ENCODE data around the gene THRA.
A peak's percentile ranks its signal among the peaks of the same experiment; 100 is the strongest.

The THRA gene

GRCh38 chr17:40062329-40063186 lies at the start of gene THRA:
Gene THRA, plus strand, starts transcription at chr17:40062965. Its CDS starts 11,524 bp downstream, at chr17:40074489.
- peak; percentile 78 for TF ChIP-seq CTCF (conservative IDR thresholded peaks at IDR 0.05)
- peak within 1 kb of the TSS; percentile 95 for H3K27ac ChIP-seq

GRCh38 chr17:40014375-40014980 lies 48.3 kb upstream of the THRA start:
- TF ChIP-seq CTCF (conservative IDR thresholded peaks at IDR 0.05) = no peak
- H3K27ac ChIP-seq = 0 out of 2 replicates have a peak overlapping the region, but pooled peaks have one; percentile 9

- no peak for TF ChIP-seq CTCF (conservative IDR thresholded peaks at IDR 0.05)
- H3K27ac ChIP-seq = 0 out of 2 replicates have a peak within 1 kb of the TSS, but pooled peaks have one; percentile 9
Observed at GRCh38 chr17:40015005-40015997, 47.5 kb upstream of the THRA start, which contains the start of gene CSF3. Gene CSF3, plus strand, starts transcription at chr17:40015440. Its CDS starts 35 bp downstream, at chr17:40015475.

- H3K27ac ChIP-seq = no peak overlapping the region
- no peak for TF ChIP-seq CTCF (conservative IDR thresholded peaks at IDR 0.05)
Observed at GRCh38 chr17:40015998-40016985, 46.5 kb upstream of the THRA start.

- H3K27ac ChIP-seq = no peak overlapping the region
- TF ChIP-seq CTCF (conservative IDR thresholded peaks at IDR 0.05) = no peak
Observed at GRCh38 chr17:40017422-40018080, 45.2 kb upstream of the THRA start.

Data from VCaP (cell line).